NCI-H1105 treated with DMSO at 0.1 percent for 48 hours (cell line): ENCODE measurements around the gene CFC1B.
"Not testable (repeated sequence)": the region's sequence is repeated elsewhere in the genome, so short reads cannot be mapped to it uniquely, and the experiment has no call there.

ENCODE experiments used
- DNase-seq: peaks from one replicate; lab custom pipeline; 2025; lab: John Stamatoyannopoulos, UW

The CFC1B gene

DNA sequence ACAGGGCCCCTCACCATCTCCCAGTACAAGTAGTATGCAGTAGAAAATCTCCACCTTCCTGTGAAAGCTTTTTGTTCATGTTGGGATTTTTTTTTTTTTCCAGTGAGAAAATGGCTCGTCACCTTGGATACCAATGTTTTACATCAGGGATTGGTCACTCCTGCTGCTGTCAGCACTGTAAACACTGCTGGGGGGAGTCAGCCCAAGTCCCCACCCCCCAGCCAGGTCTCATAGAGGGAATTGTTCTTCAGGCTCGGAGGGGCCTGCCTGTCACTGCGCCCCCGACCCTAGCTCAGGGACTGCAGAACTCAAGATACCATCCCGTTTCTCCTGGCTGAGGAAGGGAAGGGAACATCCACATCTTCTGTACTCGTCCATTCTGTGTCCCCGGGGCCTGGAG, at the start of gene CFC1B:
TSS of gene CFC1B (plus strand) at position 231 of the 400 bp plus-strand sequence. CDS start 263 bp downstream, outside the sequence.
- DNase-seq, result not testable (repeated sequence)

DNA sequence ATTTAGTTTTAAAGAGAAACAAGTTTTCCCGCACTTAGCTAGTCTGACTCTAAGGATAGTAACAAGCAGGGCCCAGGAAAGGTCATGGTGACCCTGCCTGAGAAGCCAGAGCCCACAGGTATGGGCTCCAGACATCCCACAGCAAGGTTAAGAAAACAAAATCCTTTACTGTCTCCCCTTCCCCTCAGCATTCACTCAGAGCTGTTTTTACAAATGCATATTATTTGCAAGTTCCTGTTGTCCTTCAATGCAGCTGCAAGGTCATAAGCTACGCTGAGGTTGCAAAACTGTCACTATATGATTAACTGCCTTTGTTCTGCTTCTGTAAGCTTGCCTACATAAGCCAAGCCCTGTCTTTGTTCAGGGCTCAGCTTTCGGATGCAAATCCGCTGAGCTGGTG, 29.9 kb upstream of the CFC1B start:
- DNase-seq, result not testable (repeated sequence)

DNA sequence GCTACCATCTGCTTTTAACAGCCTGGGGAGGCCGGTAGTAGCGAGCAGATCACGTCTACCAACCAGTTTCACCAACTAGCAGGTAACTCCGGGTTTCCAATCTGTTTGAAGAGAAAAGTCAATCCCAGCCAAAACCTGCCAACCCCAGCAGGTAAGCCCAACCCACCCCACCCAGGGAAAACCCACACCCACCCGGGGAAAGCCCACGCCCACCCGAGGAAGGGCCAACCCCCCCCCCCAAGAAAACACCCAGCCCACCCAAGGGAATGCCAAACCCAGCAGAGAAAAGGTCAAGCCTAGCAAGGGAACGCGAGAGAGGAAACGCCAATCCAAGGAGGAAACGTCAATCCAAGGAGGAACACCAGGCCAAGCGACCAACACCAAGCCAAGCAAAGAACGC, 11.8 kb upstream of the CFC1B start, which contains the start of gene POTEI:
TSS of gene POTEI (minus strand) at position 101 of the 400 bp plus-strand sequence. CDS start at position 8, 93 bp downstream.
- DNase-seq, result not testable (repeated sequence)

DNA sequence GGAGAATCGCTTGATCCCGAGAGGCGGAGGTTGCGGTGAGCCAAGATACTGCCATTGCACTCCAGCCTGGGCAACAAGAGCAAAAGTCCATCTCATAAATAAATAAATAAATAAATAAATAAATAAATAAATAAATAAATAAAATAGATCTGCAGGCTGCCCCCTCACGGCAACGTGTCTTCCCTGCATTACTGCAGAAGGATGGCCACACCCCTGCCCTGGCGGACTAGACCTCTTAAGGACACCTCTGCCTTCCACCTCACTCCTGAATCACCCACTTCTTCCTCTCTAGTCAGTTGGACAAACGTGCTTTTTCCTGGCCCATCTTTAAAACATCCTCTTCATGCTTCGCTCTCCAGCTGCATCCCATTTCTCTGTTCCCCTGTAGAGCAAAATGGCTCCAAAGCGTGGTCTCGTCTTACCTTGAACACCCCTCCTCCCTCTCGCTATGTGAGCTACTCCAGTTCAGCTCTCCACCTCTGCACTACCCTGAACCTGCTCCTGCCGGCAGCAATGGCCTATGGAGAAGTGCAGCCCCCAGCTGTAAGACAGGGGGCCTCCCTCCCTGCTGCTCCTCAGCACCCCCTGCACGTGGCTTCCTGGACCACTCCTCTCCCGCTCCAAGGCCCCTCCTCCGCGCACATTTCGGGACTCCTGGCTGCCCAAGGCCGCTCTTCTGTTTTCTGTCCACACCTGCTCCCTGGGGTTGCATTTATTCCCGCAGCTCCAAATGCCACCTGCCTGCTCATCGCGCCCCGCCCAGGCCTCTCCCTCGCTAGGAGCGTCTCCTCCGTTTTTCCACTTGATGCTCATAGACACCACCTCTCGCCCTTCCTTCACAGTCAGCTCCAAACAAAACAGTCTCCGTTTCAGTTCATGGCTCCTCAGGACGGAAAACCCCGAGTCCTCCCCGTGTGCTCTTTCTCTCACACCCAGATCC, 9.9 kb upstream of the CFC1B start:
- DNase-seq, result not testable (repeated sequence)

DNA sequence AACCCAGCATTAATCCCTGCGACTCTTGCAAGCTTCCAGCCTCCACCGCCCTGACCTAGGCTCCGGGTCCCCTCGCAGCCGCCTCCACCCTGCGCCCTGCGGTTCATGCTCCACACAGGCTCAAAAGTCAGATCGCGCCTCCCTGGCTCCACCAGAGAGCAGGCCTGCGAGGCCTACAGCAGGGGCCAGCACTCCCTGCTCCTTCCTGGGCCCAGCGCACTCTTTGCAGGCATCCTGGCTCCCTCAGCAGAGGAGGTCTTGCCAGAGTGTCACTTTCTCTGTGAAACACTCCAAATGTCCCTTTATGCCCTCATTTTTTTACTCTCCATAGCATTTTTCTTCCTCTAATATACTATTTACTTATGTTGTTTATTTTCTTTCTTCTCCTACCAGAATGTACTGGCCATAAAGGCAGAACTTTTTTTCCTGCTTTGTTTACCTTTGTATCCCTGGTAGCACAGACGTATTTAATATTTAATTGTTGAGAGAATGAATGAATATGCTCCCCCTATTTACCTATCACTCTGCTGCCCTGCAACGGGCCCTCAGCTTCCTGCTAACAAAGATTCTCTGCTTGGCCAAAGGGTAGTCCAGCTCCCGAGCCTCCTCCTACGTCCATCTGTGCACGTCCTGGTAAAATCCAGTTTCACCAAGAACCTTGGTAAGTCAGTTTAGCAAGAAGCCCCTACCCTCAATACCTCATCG, 9.1 kb upstream of the CFC1B start:
- DNase-seq, result not testable (repeated sequence)

DNA sequence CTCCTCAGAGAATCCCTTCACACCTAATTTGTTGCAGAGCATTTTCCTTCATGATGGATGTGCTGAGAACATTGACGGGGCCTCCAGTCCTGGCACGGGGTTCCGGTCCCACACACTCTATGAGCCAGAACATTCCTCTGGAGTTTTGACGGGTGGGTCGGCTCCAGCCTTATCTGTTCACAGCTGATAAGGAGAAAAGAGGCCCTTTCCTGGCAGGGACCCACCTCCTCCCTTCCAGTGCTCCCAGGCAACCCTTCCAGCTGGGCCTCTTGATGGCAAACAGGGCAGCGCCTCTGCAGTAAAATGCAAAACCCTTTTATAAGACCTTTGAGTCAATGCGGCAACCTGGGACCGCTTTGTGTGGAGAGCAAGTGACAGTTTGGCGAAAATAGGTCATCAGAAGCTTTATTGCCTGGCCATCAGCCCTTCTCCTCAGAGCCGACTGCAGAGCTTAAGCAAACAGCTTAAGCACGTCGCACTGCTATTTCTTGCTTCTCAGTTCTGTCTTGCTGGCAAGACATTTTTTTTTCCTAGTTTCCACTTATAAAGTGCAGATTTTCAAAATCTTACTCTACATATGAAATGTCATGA, 2.4 kb upstream of the CFC1B start:
- not testable (repeated sequence) for DNase-seq

DNA sequence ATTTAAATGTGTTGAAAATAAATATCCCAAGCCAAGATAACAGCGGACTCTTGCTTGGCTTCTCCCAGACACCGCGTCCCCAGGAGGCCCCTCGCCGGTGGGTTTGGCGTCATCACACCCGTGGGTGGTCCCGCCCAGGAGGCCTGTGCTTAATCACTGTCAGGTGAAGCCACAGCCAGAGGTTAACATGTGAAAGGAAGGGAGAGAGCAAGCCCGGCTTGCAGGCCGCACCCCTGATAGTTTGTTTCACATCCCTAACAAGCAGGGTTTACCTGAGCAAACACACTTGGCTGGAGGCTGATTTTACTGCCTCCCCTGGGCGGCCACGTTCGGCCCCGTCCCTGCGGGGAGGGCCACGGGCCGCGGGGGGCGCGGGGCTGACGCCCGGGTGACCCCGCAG, 1.4 kb downstream of the CFC1B start:
- not testable (repeated sequence) for DNase-seq

DNA sequence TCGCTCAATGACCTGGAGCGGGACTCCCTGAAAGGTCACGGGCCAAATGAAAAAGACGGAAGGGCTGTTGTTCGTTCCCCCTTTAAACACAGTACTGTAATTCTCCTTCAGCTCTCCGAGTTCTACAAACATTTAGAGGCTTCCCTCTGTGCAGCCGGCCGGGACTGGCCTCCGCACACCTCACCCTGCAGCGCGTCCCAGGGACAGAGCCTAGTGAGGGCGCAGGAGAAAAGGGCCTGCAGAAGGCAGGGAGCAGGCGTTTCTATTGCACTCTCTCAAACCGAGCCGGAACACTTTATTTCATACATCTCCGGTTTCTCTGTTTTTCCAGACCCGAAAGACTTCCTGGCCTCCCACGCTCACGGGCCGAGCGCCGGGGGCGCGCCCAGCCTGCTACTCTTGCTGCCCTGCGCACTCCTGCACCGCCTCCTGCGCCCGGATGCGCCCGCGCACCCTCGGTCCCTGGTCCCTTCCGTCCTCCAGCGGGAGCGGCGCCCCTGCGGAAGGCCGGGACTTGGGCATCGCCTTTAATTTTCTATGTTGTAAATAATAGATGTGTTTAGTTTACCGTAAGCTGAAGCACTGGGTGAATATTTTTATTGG, 6.4 kb downstream of the CFC1B start:
- DNase-seq, result not testable (repeated sequence)

DNA sequence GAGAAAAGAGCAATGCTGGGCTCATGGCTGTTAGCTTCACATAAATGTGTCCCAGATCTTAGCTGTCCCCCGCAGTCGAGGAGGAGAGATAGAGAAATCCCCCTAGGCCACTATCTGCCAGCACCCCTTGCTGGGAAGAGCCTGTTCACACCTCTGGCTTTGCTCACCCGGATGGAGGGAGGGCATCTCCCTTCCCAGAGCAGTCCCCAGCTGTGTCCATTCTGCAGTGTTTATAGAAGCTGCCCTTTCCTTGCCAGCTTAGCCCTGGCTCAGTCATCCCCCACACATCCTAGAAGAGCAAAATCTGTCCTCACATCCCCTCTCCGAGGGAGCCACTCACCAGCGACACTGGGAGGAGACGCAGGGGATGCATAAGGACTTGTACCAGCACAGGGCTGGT, 8.5 kb downstream of the CFC1B start:
- DNase-seq, result not testable (repeated sequence)

DNA sequence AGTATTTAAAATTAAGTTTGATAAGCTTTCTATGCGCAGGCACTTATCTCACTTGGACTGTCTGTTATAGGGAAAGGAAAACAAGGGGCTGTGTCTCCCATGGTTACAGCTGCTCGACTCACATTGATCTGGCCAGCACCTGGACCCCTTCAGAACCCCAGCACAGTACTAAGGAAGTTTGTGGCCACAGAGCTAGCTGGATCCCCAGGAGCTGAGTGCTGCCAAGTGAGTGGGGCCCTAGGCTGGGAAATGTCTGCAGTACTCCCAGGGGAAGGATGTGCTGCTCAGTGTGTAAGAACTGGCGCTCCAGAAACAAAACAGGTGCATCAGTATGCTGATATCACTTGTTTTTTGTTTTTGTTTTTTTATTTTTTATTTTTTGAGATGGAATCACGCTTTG, 9.2 kb downstream of the CFC1B start:
- not testable (repeated sequence) for DNase-seq

DNA sequence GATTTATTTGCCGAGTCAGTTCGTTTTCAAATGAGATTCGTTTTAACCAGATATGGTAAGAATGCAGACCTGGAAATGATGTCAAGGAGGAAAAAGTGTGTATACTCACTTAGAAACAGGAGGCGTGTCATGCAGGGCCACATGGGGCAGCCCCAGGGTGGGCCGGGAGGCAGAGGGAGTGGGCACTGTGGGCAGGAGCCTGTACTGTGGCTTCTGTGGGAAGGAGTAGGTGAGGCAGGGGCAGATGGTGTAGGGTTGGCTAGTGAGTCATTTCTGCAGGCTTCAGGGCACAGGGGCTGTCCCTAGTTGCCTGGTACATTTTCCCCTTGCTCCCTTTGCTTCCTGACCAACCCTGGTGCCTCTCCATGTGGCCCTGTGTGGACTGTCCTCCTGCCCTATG, 10.2 kb downstream of the CFC1B start:
- DNase-seq, result not testable (repeated sequence)

DNA sequence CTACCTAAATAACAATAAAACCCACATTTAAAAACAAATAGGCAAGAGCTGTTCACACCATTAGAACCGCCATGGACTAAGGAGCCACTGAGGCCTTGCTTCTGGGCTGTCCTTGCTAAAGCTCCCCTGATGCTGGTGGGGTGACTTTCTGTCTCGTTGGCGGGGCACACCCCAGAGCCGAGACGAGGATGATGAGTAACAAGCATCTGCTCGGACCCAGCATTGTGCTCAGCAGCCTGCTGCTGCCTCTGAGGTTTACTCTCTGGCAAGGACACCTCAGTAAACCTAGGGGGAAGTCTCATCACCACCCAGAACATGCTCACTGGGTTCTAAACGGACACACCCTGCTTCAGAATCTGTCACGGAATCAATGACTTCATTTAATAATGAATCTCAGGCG, 10.7 kb downstream of the CFC1B start:
- DNase-seq, result not testable (repeated sequence)

DNA sequence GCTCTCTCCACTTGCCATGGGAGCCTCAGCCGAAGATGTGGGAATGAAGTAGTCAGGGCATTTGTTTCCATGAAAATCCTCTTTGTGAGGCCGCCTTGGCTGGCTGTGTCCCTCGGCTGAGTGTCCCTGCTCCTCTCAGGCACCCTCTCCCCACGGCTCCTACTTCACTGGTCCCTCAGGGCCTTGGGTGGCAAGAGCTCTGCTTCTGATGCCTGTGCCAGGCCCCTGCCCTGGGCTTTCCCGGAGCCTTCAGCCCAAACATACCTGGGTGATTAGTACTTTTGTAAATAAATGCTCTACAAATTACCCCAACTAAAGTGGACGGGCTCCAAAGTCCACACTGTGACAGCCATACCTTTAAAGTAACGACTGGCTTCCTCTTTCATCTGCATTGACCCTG, 15.6 kb downstream of the CFC1B start:
- not testable (repeated sequence) for DNase-seq

DNA sequence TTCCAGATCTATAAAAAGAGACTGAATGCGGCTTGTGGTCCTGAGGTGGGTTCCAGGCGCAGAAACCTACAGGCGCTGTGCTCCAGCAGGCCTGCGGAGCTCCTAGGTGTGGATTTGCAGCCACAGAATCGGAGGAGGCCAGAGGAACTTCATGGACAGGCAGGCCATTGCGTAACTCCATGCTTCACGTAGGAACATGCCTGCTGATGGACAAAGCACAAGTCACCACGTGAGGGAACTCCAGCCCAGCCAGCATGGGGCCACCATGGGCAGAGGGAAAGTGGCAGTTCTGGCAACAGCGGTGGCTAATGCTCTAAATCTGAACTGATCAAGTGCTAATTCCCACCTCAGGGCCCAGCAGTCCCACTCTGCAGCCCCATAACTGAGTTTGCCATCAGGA, 17.2 kb downstream of the CFC1B start:
- DNase-seq, result not testable (repeated sequence)

DNA sequence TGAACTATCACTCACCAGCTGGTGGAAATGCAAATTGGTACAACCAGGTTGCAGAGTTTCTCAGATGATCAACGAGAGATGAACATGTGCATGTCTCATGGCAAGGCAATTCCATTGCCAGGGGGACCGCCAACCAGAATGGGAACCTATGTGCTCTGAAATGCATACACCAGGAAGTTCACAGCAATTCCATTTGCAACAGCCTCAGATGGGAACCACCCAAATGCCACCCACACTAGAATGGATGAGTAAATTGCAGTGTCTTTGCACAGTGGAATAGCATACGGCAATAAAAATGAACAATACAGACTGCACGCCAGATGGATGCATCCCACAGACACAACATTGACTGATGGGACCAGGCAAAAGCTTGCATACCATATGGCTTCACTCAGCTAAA, 21.8 kb downstream of the CFC1B start:
- not testable (repeated sequence) for DNase-seq

DNA sequence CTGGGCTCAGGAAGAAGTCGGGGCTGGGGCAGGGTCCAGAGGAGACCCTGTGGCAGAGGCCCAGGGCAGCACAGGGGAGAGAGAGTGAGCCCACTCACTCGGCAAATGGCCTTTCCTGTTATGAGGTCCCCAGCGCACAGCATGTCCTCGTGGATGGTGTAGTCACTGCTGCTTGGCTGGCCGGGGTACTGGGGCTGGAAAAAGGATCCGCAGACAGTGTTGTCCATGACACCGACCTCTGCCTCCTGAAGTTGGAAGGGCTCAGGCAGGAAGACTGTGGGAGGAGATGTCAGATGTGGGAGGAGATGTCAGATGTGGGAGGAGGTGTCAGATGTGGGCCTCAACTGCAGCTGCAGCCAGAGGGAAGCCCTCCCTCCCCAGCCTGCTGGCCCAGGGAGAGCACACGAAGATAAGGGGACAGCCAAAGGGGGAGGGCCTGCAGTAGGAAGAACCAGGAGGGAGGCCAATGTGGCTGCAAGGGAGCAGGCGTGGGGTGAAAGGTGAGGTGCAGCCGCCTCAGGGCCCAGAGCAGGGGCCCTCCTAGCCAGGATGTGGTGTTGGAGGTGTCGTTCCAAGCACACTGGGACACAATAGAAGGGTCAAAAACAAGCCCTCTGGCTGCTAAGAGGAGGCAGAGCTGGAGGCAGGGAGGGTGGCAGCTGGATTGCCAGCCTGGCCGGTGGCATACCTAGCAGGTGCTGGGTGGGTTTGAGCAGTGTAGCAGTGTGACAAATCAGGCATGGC, 22.9 kb downstream of the CFC1B start:
- not testable (repeated sequence) for DNase-seq

DNA sequence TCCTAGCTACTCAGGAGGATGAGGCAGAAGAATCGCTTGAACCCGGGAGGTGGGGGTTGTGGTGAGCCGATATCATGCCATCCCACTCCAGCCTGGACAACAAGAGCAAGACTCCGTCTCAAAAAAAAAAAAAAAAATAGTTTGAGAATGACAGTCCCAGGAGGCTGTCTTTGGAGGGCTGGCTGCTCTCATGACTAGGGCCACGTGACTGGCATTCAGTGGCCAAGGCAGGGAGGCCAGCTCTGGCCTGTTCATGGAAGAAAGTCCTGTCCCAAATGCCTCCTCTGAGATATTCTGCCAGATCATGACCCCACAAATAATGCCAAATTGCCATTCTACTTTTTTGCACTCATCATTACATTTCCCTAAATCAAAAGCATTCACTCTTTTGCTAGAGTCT, 24.0 kb downstream of the CFC1B start:
- DNase-seq, result not testable (repeated sequence)

DNA sequence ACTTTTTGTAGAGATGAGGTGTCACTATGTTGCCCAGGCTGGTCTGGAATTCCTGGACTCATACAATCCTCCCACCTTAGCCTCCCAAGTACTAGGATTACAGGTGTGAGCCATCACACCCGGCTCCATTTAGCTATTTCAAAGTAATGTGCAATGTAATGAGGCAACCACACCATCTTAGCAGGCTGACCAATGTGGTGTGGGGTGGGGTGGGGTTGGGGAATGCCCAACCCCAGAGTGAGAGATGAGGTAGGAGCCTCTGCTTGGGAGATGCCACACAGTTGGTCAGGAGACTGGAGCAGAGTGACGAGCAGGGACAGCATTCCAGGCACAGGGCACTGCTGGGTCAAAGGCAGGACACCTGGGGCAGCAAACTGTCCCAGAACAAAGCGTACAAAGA, 27.4 kb downstream of the CFC1B start:
- DNase-seq, result not testable (repeated sequence)

DNA sequence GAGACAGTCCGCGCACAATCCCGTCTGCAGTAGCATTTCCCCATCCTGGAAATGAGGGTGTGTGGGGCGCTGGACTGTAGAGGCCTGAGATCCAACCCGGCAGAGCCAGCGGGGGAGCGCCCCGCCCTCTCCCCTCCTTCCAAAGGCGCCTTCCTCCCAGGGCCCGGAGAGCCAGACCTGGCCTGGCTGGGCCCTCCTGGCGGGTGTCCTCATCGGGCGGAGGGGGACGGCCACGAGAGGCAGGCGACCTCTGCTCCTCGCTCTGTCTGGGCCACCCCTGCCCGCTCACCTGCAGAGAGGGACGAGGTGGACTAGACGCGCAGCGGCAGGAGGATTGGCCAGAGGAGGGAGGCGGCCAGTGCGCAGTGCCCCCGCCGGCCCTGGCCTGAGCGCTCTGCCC, 28.5 kb downstream of the CFC1B start:
- not testable (repeated sequence) for DNase-seq

DNA sequence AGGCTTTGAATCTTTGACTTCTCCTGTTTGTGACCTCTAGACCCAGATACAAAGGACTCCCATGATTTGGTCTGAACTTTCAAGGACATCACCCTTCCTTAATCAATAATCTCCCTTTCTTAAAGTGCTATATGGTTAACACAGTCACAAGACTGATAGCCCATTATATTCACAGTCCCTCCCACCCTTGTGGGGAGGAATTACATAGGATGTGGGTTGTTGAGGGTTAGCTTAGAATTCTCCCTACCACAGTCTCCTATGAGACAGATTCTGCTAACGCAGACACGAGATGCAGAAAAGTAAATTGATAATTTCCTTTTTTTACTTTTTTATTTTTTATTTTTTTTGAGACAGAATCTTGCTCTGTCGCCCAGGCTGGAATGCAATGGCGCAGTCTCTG, 33.2 kb downstream of the CFC1B start:
- DNase-seq, result not testable (repeated sequence)

DNA sequence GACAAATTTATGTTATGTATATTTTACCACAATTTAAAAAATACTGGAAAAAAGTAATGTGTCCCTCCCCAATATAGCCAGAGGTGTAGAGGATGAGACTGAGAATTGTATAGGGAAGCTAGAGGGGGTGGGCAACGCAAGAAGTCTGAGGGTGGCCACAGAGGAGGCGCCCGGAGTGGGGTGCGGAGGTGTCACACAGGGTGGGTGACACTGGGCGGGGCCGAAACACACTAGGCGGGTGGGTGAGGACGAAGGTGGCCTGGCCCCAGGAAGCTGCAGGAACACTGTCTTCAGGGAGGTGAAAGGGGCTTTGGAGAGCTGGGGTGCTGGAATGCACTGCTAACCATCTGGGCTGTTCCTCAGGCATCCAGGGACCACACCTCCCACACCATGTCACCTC, 35.4 kb downstream of the CFC1B start:
- DNase-seq, result not testable (repeated sequence)
